KMS-11 (cell line): ENCODE measurements around the gene NCS1.
"Not testable (repeated sequence)": the region's sequence is repeated elsewhere in the genome, so short reads cannot be mapped to it uniquely, and the experiment has no call there.

Experiments used
- H2AFZ ChIP-seq: fragments of 200-600 bp; sonication (generic); 2 replicates; pipeline ENCODE4 v1.6.1; 2016; ENCODE audit warnings: antibody characterized with exemption, mixed run types, low read depth
- H3K27ac ChIP-seq: fragments of 200-600 bp; sonication (generic); 2 replicates; pipeline ENCODE4 v1.6.1; 2016; ENCODE audit warnings: mild to moderate bottlenecking, mixed run types
- H3K27me3 ChIP-seq: fragments of 200-600 bp; sonication (generic); 2 replicates; pipeline ENCODE4 v1.6.1; 2017; ENCODE audit warnings: mild to moderate bottlenecking, low read depth, mixed run types, moderate library complexity; ENCODE audit not compliant: insufficient read depth
- H3K36me3 ChIP-seq: fragments of 200-600 bp; sonication (generic); 2 replicates; pipeline ENCODE4 v1.6.1; 2017; ENCODE audit warnings: mild to moderate bottlenecking, mixed run types; ENCODE audit not compliant: insufficient read depth
- H3K4me1 ChIP-seq: fragments of 200-600 bp; sonication (generic); 2 replicates; pipeline ENCODE4 v1.6.1; 2016; ENCODE audit warnings: mild to moderate bottlenecking, low read depth, mixed run types; ENCODE audit not compliant: poor library complexity, severe bottlenecking
- H3K4me2 ChIP-seq: fragments of 200-600 bp; sonication (generic); 2 replicates; pipeline ENCODE4 v1.7.0; 2016; ENCODE audit warnings: mild to moderate bottlenecking, mixed run types
- H3K4me3 ChIP-seq: fragments of 200-600 bp; sonication (generic); IDR thresholded peaks from 2 replicates; pipeline ENCODE4 v1.6.1; 2017; ENCODE audit warnings: low read depth, low read length, mixed read lengths; ENCODE audit not compliant: insufficient read depth
- H3K79me2 ChIP-seq: fragments of 200-600 bp; sonication (generic); 2 replicates; pipeline ENCODE4 v1.6.1; 2016; ENCODE audit warnings: low read depth, mixed run types; ENCODE audit not compliant: insufficient read depth
- H3K9ac ChIP-seq: fragments of 200-600 bp; sonication (generic); 2 replicates; pipeline ENCODE4 v1.6.1; 2016; ENCODE audit warnings: mild to moderate bottlenecking, mixed run types
- H4K20me1 ChIP-seq: fragments of 200-600 bp; sonication (generic); 2 replicates; pipeline ENCODE4 v1.6.1; 2016; ENCODE audit warnings: mild to moderate bottlenecking, mixed run types; ENCODE audit not compliant: insufficient read depth
- CTCF ChIP-seq: fragments of 200-600 bp; sonication (generic); conservative IDR thresholded peaks from 2 replicates; pipeline ENCODE4 v1.6.1; 2017; ENCODE audit warnings: low read depth, mild to moderate bottlenecking, antibody characterized with exemption, low read length, moderate library complexity, mixed read lengths

The NCS1 gene

GRCh38 chr9:130255631-130256134 is 83.5 kb downstream of the NCS1 start:
- no peaks in the 10 kb centered on the region for H3K36me3 ChIP-seq
- no peaks in the 10 kb centered on the region for H3K4me1 ChIP-seq
- H3K27ac ChIP-seq, result no peak overlapping the region
- H3K4me2 ChIP-seq, result peak overlapping the region; percentile 30; the same call in 1 of the 2 replicates
- H4K20me1 ChIP-seq, result no peaks in the 10 kb centered on the region
- H3K4me3 ChIP-seq, result no peak overlapping the region
- H2AFZ ChIP-seq, result no peak overlapping the region
- H3K27me3 ChIP-seq, result peaks cover 24% of the 10 kb centered on the region
- no peaks in the 10 kb centered on the region for H3K79me2 ChIP-seq
- H3K9ac ChIP-seq, result no peak overlapping the region
- TF ChIP-seq CTCF, result no peak

- Histone ChIP-seq H3K9ac (no peak overlapping the region), H3K27ac (no peak overlapping the region), H4K20me1 (no peaks in the 10 kb centered on the region), H3K79me2 (no peaks in the 10 kb centered on the region), H3K27me3 (peaks cover 34% of the 10 kb centered on the region), H2AFZ (no peak overlapping the region), H3K4me3 (no peak overlapping the region), H3K4me1 (no peaks in the 10 kb centered on the region), H3K4me2 (no peak overlapping the region), H3K36me3 (no peaks in the 10 kb centered on the region)
- TF ChIP-seq CTCF, result no peak
Observed at GRCh38 chr9:130256644-130257043, 84.4 kb downstream of the NCS1 start.

- H3K36me3 ChIP-seq, H2AFZ ChIP-seq, H3K79me2 ChIP-seq, H3K9ac ChIP-seq, H3K4me3 ChIP-seq, H3K4me1 ChIP-seq, H3K27ac ChIP-seq, H4K20me1 ChIP-seq, H3K4me2 ChIP-seq: not testable (repeated sequence)
- peaks cover 47% of the 10 kb centered on the region for H3K27me3 ChIP-seq
Observed at GRCh38 chr9:130258137-130258536, 85.9 kb downstream of the NCS1 start.

GRCh38 chr9:130259044-130259443 is 86.8 kb downstream of the NCS1 start:
- Histone ChIP-seq H2AFZ (no peak overlapping the region), H3K9ac (no peak overlapping the region), H3K79me2 (no peaks in the 10 kb centered on the region), H3K27ac (no peak overlapping the region), H3K4me2 (no peak overlapping the region), H3K36me3 (no peaks in the 10 kb centered on the region), H4K20me1 (no peaks in the 10 kb centered on the region), H3K4me3 (no peak overlapping the region), H3K27me3 (peaks cover 56% of the 10 kb centered on the region), H3K4me1 (no peaks in the 10 kb centered on the region)
- TF ChIP-seq CTCF, result no peak

GRCh38 chr9:130260816-130261765 is 88.9 kb downstream of the NCS1 start:
- H2AFZ ChIP-seq, result no peak overlapping the region
- TF ChIP-seq CTCF, result no peak
- H3K79me2 ChIP-seq, result no peaks in the 10 kb centered on the region
- H3K4me1 ChIP-seq, result no peaks in the 10 kb centered on the region
- H3K9ac ChIP-seq, result no peak overlapping the region
- H3K4me2 ChIP-seq, result no peak overlapping the region
- H3K27ac ChIP-seq, result no peak overlapping the region
- H3K36me3 ChIP-seq, result no peaks in the 10 kb centered on the region
- H3K27me3 ChIP-seq, result peaks cover 67% of the 10 kb centered on the region
- no peak overlapping the region for H3K4me3 ChIP-seq
- no peaks in the 10 kb centered on the region for H4K20me1 ChIP-seq
